ENCODE results near the gene PKP4.

The PKP4 gene

DNA sequence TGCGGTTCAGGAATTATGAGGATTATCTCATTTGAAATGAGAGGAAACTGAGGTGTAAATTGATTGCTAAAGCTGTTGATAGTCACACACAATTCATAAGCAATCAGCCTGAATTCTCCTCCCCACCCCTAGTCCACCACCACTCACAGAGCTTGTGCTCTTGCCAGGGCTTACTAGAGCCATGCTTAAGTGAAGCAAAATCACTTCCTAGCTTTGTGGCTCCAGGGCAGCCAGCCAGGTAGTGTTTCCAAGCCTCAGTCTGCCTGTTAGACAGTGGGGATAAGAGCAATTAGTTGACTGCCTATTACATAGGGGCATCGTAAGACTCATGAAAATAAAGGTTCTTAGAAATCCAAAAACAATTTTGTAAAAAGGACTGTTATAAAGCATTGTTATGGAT, 87.2 kb downstream of the PKP4 start:
- TF ChIP-seq CTCF (IDR thresholded peaks at IDR 0.05; ENCODE audit: low read depth, low read length), result no peak
- Histone ChIP-seq H3K4me3 (ENCODE audit: low read depth, low read length) (no peak overlapping the region), H3K9me3 (ENCODE audit: severe bottlenecking) (no peaks in the 10 kb centered on the region), H3K27me3 (ENCODE audit: insufficient read depth, low read depth, severe bottlenecking) (no peaks in the 10 kb centered on the region), H3K36me3 (no peaks in the 10 kb centered on the region), H3K27ac (no peak overlapping the region)
- no peak for DNase-seq

- Histone ChIP-seq H3K36me3 (no peaks in the 10 kb centered on the region), H3K27ac (no peak overlapping the region), H3K27me3 (ENCODE audit: insufficient read depth, low read depth, severe bottlenecking) (no peaks in the 10 kb centered on the region), H3K9me3 (ENCODE audit: severe bottlenecking) (no peaks in the 10 kb centered on the region), H3K4me3 (ENCODE audit: low read depth, low read length) (no peak overlapping the region)
- no peak for DNase-seq
- no peak for TF ChIP-seq CTCF (IDR thresholded peaks at IDR 0.05; ENCODE audit: low read depth, low read length)
These were observed 88.2 kb downstream of the PKP4 start for GRCh38 chr2:158544998-158545397.

DNA sequence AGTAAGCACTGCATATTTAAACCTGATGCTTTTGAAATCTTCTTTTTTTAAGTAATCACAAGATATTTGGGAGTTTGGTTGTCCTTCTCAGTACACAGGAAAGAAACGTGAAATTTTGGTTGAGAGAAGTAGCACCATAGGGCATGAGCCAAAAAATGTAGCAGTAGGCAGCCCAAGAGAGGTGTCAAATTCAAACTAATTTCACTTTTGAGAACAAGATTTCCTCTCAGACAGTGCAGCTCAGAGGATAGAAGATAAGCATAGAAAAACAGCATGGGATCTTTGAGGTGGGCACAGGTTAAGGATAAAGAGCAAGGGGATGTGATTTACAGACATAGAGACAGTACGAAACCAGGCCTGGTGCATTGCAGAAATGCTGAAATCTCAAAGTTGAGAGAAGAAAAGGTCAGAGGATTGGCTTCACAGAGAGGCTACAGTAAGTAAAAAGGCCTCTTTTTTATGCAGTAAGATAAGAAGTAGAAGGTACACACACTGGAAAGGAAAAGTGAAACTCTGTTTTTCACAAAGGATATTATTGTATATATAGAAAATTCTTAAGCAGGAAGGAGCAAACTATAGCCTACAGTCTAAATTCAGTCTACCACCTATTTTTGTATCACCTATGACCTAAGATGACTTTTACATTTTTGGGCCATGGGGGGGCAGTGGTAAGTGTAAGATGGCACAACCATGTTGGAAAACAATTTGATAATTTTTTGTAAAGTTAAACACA, 89.8 kb downstream of the PKP4 start:
- TF ChIP-seq CTCF (IDR thresholded peaks at IDR 0.05; ENCODE audit: low read depth, low read length), result no peak
- Histone ChIP-seq H3K27me3 (ENCODE audit: insufficient read depth, low read depth, severe bottlenecking) (no peaks in the 10 kb centered on the region), H3K4me3 (ENCODE audit: low read depth, low read length) (no peak overlapping the region), H3K36me3 (no peaks in the 10 kb centered on the region), H3K9me3 (ENCODE audit: severe bottlenecking) (no peaks in the 10 kb centered on the region), H3K27ac (no peak overlapping the region)
- no peak for DNase-seq

- no peak for DNase-seq
- Histone ChIP-seq H3K9me3 (ENCODE audit: severe bottlenecking) (no peaks in the 10 kb centered on the region), H3K27me3 (ENCODE audit: insufficient read depth, low read depth, severe bottlenecking) (no peaks in the 10 kb centered on the region), H3K36me3 (no peaks in the 10 kb centered on the region), H3K4me3 (ENCODE audit: low read depth, low read length) (no peak overlapping the region), H3K27ac (no peak overlapping the region)
- no peak for TF ChIP-seq CTCF (IDR thresholded peaks at IDR 0.05; ENCODE audit: low read depth, low read length)
These were observed 96.5 kb downstream of the PKP4 start for GRCh38 chr2:158553257-158553656.

DNA sequence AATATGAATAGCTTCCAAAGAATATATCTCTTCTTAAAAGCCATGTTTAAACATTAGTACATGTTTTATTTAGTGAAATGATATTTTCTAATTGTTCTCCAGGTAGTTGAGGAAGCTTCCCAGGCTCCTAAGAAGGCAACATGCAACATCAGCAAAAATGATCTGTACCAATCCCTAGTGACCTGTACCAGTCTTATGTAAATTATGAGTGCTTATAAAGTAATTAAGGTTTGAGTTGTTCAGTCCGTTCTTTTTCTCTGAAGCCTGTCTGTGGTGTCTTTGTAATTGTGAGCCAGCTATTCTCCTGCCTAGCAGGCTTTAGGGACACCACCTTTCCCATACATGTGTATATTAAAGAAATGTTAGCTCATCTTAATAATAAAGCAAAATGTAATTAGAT, 98.2 kb downstream of the PKP4 start:
- Histone ChIP-seq H3K27ac (no peak overlapping the region), H3K4me3 (ENCODE audit: low read depth, low read length) (no peak overlapping the region), H3K9me3 (ENCODE audit: severe bottlenecking) (no peaks in the 10 kb centered on the region), H3K27me3 (ENCODE audit: insufficient read depth, low read depth, severe bottlenecking) (no peaks in the 10 kb centered on the region), H3K36me3 (no peaks in the 10 kb centered on the region)
- TF ChIP-seq CTCF (IDR thresholded peaks at IDR 0.05; ENCODE audit: low read depth, low read length), result no peak
- DNase-seq, result no peak

DNA sequence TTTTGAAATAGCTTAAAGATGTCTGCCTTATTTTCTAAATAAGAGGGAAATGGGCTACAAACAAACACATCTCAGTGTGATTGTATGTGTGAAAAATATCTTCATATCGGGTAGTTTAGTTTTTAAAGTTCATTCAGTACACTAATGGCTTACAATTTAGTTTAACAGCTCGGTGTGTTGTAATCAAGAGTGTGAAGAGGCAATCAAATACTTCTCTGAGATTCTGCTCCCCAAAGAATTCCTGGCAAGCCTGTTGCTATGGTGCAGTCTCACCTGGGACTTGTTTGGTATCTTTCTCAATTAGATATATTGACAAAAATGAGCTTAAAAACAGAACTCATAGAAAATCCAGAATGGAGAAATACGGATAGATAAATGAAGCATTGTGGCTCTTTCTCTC, 99.4 kb downstream of the PKP4 start:
- no peaks in the 10 kb centered on the region for H3K9me3 ChIP-seq (ENCODE audit: severe bottlenecking)
- H3K27me3 ChIP-seq (ENCODE audit: insufficient read depth, low read depth, severe bottlenecking), result no peaks in the 10 kb centered on the region
- H3K27ac ChIP-seq, result no peak overlapping the region
- no peak overlapping the region for H3K4me3 ChIP-seq (ENCODE audit: low read depth, low read length)
- TF ChIP-seq CTCF (IDR thresholded peaks at IDR 0.05; ENCODE audit: low read depth, low read length), result no peak
- DNase-seq, result no peak
- no peaks in the 10 kb centered on the region for H3K36me3 ChIP-seq

Data from WERI-Rb-1 (cell line).